ENCODE data around the gene RTTN.

DNA sequence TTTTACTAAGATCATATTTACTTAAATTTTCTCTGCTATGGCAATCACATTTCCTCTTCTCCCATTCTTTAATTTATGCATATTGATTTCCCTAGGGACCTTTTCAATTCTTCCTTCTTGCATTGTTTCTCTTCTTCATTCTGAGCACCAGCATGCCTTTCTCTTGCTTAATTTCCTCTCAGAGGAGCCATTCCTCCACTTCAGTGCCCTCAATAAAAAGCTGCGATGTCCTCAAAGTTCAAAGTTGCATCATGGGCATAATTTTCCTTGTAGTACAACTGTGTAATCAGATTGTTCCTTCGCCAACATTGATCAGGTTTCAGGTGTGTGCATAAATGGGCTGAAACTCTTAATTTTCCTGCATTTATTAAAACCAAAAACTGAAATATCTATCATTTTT is 236.0 kb downstream of the RTTN start:
- TF ChIP-seq CTCF (IDR thresholded peaks at IDR 0.05) (no peak), POLR2AphosphoS5 (IDR thresholded peaks at IDR 0.05) (no peak), POLR2A (IDR thresholded peaks at IDR 0.05) (no peak)

Measured in gastroesophageal sphincter (tissue), 3 donors.